A549 (cell line): ENCODE results near the gene ZNF256.

Experiments
- BHLHE40 ChIP-seq: IDR thresholded peaks from 2 replicates; pipeline ENCODE4 v1.6.1; 2012; ENCODE audit warnings: low read depth, low read length, inconsistent platforms
- CBX2 ChIP-seq: fragments of 200-600 bp; sonication (generic); IDR thresholded peaks from 2 replicates; pipeline ENCODE4 v1.6.1; 2016; ENCODE audit warnings: low read depth, mild to moderate bottlenecking, borderline replicate concordance
- CHD2 ChIP-seq: fragments of 150-350 bp; IDR thresholded peaks from 2 replicates; pipeline ENCODE4 v1.6.1; 2014; ENCODE audit warnings: low read length; ENCODE audit not compliant: partially characterized antibody
- MAX ChIP-seq: IDR thresholded peaks from 2 replicates; pipeline ENCODE4 v1.6.1; 2012
- MYC ChIP-seq: IDR thresholded peaks from 2 replicates; pipeline ENCODE4 v1.6.1; 2012; ENCODE audit warnings: mild to moderate bottlenecking, inconsistent platforms, low read length, improper control_type of control experiment, borderline replicate concordance
- POLR2A ChIP-seq: IDR thresholded peaks from 2 replicates; pipeline ENCODE4 v1.6.1; 2012; ENCODE audit warnings: mild to moderate bottlenecking, low read length
- ZFP36 ChIP-seq: fragments of 450-650 bp; IDR thresholded peaks from 2 replicates; pipeline ENCODE4 v1.6.1; 2014; ENCODE audit warnings: borderline replicate concordance; ENCODE audit not compliant: partially characterized antibody
- TF ChIP-seq, protein P1 (sequence below): fragments of >200 bp; sonication (Bioruptor Twin); formaldehyde crosslinking; IDR thresholded peaks from 3 replicates; pipeline ENCODE4 v1.5.1; 2016
- TF ChIP-seq, protein P2 (sequence below): fragments of 200-600 bp; sonication (generic); IDR thresholded peaks from 2 replicates; pipeline ENCODE4 v1.6.1; 2016; ENCODE audit warnings: antibody characterized with exemption, mild to moderate bottlenecking, moderate library complexity

DNA sequence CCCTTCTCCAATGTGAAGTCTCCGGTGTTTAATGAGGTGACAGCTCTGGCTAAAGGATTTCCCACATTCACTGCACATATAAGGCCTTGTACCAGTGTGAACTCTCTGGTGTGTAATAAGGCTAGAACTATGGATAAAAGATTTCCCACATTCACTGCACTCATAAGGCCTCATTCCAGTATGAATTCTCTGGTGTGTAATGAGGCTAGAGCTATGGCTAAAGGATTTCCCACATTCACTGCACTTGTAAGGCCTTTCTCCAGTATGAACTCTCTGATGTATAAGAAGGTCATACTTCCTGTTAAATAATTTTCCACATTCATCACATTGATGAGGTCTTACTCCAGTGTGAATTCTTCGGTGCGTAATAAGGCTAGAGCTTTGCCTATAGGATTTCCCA lies 5.9 kb downstream of the ZNF256 start:
- TF ChIP-seq POLR2A (no peak), CHD2 (no peak), BHLHE40 (no peak), CBX2 (no peak), MYC (no peak), ZFP36 (no peak), MAX (no peak)
- TF ChIP-seq, protein P1, sequence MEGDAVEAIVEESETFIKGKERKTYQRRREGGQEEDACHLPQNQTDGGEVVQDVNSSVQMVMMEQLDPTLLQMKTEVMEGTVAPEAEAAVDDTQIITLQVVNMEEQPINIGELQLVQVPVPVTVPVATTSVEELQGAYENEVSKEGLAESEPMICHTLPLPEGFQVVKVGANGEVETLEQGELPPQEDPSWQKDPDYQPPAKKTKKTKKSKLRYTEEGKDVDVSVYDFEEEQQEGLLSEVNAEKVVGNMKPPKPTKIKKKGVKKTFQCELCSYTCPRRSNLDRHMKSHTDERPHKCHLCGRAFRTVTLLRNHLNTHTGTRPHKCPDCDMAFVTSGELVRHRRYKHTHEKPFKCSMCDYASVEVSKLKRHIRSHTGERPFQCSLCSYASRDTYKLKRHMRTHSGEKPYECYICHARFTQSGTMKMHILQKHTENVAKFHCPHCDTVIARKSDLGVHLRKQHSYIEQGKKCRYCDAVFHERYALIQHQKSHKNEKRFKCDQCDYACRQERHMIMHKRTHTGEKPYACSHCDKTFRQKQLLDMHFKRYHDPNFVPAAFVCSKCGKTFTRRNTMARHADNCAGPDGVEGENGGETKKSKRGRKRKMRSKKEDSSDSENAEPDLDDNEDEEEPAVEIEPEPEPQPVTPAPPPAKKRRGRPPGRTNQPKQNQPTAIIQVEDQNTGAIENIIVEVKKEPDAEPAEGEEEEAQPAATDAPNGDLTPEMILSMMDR: no peak
- TF ChIP-seq, protein P2, sequence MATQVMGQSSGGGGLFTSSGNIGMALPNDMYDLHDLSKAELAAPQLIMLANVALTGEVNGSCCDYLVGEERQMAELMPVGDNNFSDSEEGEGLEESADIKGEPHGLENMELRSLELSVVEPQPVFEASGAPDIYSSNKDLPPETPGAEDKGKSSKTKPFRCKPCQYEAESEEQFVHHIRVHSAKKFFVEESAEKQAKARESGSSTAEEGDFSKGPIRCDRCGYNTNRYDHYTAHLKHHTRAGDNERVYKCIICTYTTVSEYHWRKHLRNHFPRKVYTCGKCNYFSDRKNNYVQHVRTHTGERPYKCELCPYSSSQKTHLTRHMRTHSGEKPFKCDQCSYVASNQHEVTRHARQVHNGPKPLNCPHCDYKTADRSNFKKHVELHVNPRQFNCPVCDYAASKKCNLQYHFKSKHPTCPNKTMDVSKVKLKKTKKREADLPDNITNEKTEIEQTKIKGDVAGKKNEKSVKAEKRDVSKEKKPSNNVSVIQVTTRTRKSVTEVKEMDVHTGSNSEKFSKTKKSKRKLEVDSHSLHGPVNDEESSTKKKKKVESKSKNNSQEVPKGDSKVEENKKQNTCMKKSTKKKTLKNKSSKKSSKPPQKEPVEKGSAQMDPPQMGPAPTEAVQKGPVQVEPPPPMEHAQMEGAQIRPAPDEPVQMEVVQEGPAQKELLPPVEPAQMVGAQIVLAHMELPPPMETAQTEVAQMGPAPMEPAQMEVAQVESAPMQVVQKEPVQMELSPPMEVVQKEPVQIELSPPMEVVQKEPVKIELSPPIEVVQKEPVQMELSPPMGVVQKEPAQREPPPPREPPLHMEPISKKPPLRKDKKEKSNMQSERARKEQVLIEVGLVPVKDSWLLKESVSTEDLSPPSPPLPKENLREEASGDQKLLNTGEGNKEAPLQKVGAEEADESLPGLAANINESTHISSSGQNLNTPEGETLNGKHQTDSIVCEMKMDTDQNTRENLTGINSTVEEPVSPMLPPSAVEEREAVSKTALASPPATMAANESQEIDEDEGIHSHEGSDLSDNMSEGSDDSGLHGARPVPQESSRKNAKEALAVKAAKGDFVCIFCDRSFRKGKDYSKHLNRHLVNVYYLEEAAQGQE: no peak
